Smooth muscle cell (in vitro differentiated cells): ENCODE results near the gene F3. TPM values are rescaled to one million over a fixed set of nuclear protein-coding genes. Genes with fewer than 3 reads are reported as not detected.

Experiments
- DNase-seq: peaks from one replicate; lab custom pipeline; 2025; ENCODE audit not compliant: unreplicated experiment; lab: John Stamatoyannopoulos, UW
- H2AFZ ChIP-seq: fragments of 200-600 bp; sonication (generic); 2 replicates; pipeline ENCODE4 v1.6.0; 2016; ENCODE audit warnings: antibody characterized with exemption, low read depth, mild to moderate bottlenecking
- H3F3A ChIP-seq: fragments of 200-600 bp; sonication (generic); 2 replicates; pipeline ENCODE4 v1.6.0; 2017; ENCODE audit warnings: antibody characterized with exemption, low read depth
- H3K27ac ChIP-seq: fragments of 200-600 bp; sonication (generic); 2 replicates; pipeline ENCODE4 v1.5.1; 2016; ENCODE audit warnings: low read depth, mild to moderate bottlenecking
- H3K27me3 ChIP-seq: fragments of 200-600 bp; sonication (generic); 2 replicates; pipeline ENCODE4 v1.6.1; 2016; ENCODE audit warnings: low read depth, mild to moderate bottlenecking
- H3K36me3 ChIP-seq: fragments of 200-600 bp; sonication (generic); 2 replicates; pipeline ENCODE4 v1.5.1; 2016; ENCODE audit warnings: low read depth
- H3K4me1 ChIP-seq: fragments of 200-600 bp; sonication (generic); 2 replicates; pipeline ENCODE4 v1.5.1; 2016; ENCODE audit warnings: low read depth
- H3K4me2 ChIP-seq: fragments of 200-600 bp; sonication (generic); 2 replicates; pipeline ENCODE4 v1.6.0; 2016; ENCODE audit warnings: mild to moderate bottlenecking
- H3K4me3 ChIP-seq: fragments of 200-600 bp; sonication (generic); 2 replicates; pipeline ENCODE4 v1.5.1; 2016; ENCODE audit warnings: mild to moderate bottlenecking
- H3K79me2 ChIP-seq: fragments of 200-600 bp; sonication (generic); 2 replicates; pipeline ENCODE4 v1.6.0; 2016; ENCODE audit warnings: low read depth, mild to moderate bottlenecking
- H3K9ac ChIP-seq: fragments of 200-600 bp; sonication (generic); 2 replicates; pipeline ENCODE4 v1.6.0; 2016; ENCODE audit warnings: low read depth
- H3K9me3 ChIP-seq: fragments of 200-600 bp; sonication (generic); replicated peaks from 2 replicates; pipeline ENCODE4 v1.5.1; 2016; ENCODE audit warnings: low read depth
- H4K20me1 ChIP-seq: fragments of 200-600 bp; sonication (generic); 2 replicates; pipeline ENCODE4 v1.6.0; 2016; ENCODE audit warnings: low read depth
- WGBS: methylation state at CpG from one replicate; pipeline ENCODE4 v1.1.7; 2016; ENCODE audit warnings: low lambda C conversion rate; 5-methylcytosine and 5-hydroxymethylcytosine counted together
- polyA plus RNA-seq: library from polyadenylated mRNA; unstranded; fragments of >200 nt; fragmentation: Nextera tagmentation; extraction: Ambion mirVana; gene quantifications from 2 replicates; pipeline ENCODE4 v1.2.1, GENCODE V29; 2016
- total RNA-seq: library from RNA; depleted of rRNA; stranded (reverse); fragments of >200 nt; gene quantifications from 2 replicates; pipeline ENCODE4 v1.2.3, GENCODE V29; 2014
- TF ChIP-seq, protein P1 (sequence below): fragments of 200-600 bp; sonication (generic); IDR thresholded peaks from 2 replicates; pipeline ENCODE4 v1.5.1; 2017; ENCODE audit warnings: borderline replicate concordance, mild to moderate bottlenecking, antibody characterized with exemption; ENCODE audit not compliant: insufficient read depth, poor library complexity, severe bottlenecking

The F3 gene
- total and polyA plus RNA-seq, 2 experiments from 2014 or later = 287 to 338 TPM

DNA sequence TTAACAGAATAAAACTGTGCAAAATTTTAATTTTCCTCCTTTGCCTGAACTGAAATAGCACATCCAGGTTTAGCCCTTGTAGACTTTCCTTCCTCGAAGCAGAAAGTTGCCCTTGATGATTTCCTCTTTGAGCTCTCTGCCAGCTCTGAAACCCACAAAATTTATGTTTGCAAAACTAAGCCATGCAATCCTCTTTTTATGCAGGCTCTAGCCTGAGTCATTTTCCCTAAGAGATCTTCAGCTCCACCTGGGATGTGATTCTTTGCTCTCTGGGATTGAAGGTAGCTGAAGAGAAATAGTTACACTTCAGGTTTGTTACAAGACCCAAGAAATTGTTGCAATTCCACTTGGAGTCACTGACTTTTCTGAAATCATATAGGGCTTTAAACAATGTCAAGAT is 1.4 kb upstream of the F3 start:
- peak overlapping the region; percentile 94 for H3K4me2 ChIP-seq
- WGBS = 10% methylated on average over 1 of the region's 1 CpG
- peak overlapping the region; percentile 94 for H3K27ac ChIP-seq
- no peaks in the 10 kb centered on the region for H3K27me3 ChIP-seq
- H3K79me2 ChIP-seq = peaks cover 46% of the 10 kb centered on the region
- H3K36me3 ChIP-seq = no peaks in the 10 kb centered on the region
- DNase-seq = no peak
- peaks cover 35% of the 10 kb centered on the region for H4K20me1 ChIP-seq
- H2AFZ ChIP-seq = no peak overlapping the region
- peaks cover 30% of the 10 kb centered on the region for H3F3A ChIP-seq
- peaks cover 22% of the 10 kb centered on the region for H3K4me1 ChIP-seq
- peak overlapping the region; percentile 90 for H3K9ac ChIP-seq
- peak overlapping the region; percentile 89 for H3K4me3 ChIP-seq
- no peaks in the 10 kb centered on the region for H3K9me3 ChIP-seq
- TF ChIP-seq, protein P1, sequence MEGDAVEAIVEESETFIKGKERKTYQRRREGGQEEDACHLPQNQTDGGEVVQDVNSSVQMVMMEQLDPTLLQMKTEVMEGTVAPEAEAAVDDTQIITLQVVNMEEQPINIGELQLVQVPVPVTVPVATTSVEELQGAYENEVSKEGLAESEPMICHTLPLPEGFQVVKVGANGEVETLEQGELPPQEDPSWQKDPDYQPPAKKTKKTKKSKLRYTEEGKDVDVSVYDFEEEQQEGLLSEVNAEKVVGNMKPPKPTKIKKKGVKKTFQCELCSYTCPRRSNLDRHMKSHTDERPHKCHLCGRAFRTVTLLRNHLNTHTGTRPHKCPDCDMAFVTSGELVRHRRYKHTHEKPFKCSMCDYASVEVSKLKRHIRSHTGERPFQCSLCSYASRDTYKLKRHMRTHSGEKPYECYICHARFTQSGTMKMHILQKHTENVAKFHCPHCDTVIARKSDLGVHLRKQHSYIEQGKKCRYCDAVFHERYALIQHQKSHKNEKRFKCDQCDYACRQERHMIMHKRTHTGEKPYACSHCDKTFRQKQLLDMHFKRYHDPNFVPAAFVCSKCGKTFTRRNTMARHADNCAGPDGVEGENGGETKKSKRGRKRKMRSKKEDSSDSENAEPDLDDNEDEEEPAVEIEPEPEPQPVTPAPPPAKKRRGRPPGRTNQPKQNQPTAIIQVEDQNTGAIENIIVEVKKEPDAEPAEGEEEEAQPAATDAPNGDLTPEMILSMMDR = no peak

DNA sequence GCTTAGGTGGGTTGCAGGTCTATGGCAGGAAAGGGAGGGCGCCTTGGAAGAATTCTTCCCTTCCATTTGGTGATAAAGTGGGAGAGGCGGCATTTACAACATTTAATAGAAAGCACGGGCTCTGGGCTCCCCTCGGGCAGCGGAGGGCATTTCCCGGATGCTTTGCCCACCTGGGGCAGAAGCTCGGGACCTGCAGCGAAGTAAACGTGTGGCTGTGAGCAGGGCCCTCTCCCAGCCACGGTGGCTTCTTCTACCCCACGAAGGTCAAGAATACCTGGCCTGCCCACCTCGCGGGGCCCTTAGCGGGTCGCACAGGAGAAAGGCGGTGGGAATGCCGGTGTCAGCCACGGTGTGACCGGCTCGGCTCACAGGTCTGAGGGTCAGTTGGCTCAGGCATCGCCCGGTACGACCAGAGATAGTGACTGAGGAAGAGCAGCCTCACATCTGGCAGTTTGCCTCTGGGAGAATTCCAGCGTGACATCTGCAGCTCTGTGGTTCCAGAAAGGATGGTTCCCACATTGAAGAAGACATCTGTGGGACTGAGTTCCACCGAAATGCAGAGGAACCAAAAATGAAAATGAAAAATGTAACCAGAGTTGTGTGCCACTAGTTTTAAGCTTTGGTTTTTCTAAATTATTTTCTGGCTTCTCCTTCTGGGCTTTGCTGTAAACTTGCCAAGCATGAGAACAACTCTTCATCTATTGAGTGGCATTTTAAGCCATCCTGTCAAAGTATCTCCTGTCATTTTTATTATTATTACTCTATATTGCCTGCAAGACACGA is 720 bp upstream of the F3 start:
- WGBS = 2% methylated on average over 26 of the region's 26 CpGs
- TF ChIP-seq, protein P1 = no peak

DNA sequence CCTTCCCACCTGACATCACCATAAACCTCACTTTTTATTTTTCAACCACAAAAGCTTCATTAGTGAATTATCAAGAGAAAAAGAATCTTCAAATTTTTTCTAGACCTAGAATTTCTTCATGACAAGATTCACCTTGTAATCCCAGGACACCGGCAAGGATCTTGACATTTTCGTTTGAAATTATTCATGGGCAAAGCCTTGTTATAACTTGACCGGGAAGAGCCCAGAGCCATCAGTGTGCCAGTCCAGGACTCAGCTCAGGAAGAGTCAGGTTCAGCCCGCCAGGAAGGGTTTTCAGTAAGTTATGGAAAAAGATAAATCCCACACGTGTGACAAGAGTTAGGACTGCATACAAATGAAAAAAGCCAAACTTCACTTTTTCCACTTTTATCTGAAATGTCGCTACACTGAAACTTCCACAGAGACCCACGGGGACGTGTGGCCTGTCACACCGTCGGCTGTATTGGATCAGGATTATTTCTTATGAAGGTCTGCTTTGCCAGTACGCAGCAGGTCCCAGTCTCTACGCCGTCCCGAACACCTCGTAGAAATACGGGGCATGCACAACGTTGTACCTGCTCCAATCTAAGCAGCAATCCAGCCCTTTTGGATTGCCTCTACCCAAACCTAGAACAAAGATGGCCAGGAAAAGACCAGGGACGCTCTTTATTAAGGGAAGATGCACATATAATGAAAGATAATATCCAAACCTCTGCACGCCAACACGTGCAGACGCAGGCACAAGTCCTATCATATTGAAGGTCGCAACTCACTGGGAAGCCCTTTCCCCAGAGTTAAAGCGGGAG is 916 bp downstream of the F3 start:
- Histone ChIP-seq H4K20me1 (peaks cover 59% of the 10 kb centered on the region), H3K9me3 (no peaks in the 10 kb centered on the region), H3K27me3 (no peaks in the 10 kb centered on the region), H3K36me3 (peaks cover 7% of the 10 kb centered on the region), H3K79me2 (peaks cover 69% of the 10 kb centered on the region), H3K4me3 (peak overlapping the region; percentile 89), H3K4me1 (peaks cover 45% of the 10 kb centered on the region), H2AFZ (no peak overlapping the region), H3K4me2 (peak overlapping the region; percentile 94), H3K27ac (peak overlapping the region; percentile 94), H3K9ac (peak overlapping the region; percentile 90), H3F3A (peaks cover 43% of the 10 kb centered on the region)
- TF ChIP-seq, protein P1 = no peak
- WGBS = 7% methylated on average over 23 of the region's 23 CpGs
- no peak for DNase-seq

More for the DNA sequence above, 720 bp upstream of the F3 start:
- H3K4me3 ChIP-seq = peak overlapping the region; percentile 89
- peaks cover 53% of the 10 kb centered on the region for H3K79me2 ChIP-seq
- H3K4me2 ChIP-seq = peak overlapping the region; percentile 94
- H3K4me1 ChIP-seq = peaks cover 30% of the 10 kb centered on the region
- H4K20me1 ChIP-seq = peaks cover 42% of the 10 kb centered on the region
- H3K9ac ChIP-seq = peak overlapping the region; percentile 90
- peak overlapping the region; percentile 94 for H3K27ac ChIP-seq
- no peak overlapping the region for H2AFZ ChIP-seq
- no peaks in the 10 kb centered on the region for H3K27me3 ChIP-seq
- no peaks in the 10 kb centered on the region for H3K9me3 ChIP-seq
- peaks cover 33% of the 10 kb centered on the region for H3F3A ChIP-seq
- H3K36me3 ChIP-seq = no peaks in the 10 kb centered on the region
- no peak for DNase-seq
